ENCODE data around the gene GBF1.

- TF ChIP-seq, protein P1, sequence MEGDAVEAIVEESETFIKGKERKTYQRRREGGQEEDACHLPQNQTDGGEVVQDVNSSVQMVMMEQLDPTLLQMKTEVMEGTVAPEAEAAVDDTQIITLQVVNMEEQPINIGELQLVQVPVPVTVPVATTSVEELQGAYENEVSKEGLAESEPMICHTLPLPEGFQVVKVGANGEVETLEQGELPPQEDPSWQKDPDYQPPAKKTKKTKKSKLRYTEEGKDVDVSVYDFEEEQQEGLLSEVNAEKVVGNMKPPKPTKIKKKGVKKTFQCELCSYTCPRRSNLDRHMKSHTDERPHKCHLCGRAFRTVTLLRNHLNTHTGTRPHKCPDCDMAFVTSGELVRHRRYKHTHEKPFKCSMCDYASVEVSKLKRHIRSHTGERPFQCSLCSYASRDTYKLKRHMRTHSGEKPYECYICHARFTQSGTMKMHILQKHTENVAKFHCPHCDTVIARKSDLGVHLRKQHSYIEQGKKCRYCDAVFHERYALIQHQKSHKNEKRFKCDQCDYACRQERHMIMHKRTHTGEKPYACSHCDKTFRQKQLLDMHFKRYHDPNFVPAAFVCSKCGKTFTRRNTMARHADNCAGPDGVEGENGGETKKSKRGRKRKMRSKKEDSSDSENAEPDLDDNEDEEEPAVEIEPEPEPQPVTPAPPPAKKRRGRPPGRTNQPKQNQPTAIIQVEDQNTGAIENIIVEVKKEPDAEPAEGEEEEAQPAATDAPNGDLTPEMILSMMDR (IDR thresholded peaks at IDR 0.05; ENCODE audit: low read depth, low read length), result no peak
- TF ChIP-seq EZH2phosphoT487 (IDR thresholded peaks at IDR 0.05; ENCODE audit: low read depth), result no peak
These were observed 156.6 kb downstream of the GBF1 start for GRCh38 chr10:102401735-102402511.
